Breast epithelium (tissue), 4 donors: Measurements from ENCODE around the gene IMMT. TPM values are rescaled to one million over a fixed set of nuclear protein-coding genes. Genes with fewer than 3 reads are reported as not detected.

Source experiments
- DNase-seq, 2 donors: peaks; one replicate each; pipeline ENCODE4 v3.0.0-alpha.2; 2019; ENCODE audit warnings: low spot score in 2 of 2
- H3K27ac ChIP-seq, 2 donors: fragments of 200-600 bp; sonication (generic) in 1 of 2; one replicate each; pipeline ENCODE4 v1.5.1; 2016 to 2019; ENCODE audit warnings: mild to moderate bottlenecking in 1 of 2
- H3K27me3 ChIP-seq, 2 donors: fragments of 200-600 bp; sonication (generic) in 1 of 2; one replicate each; pipeline versions ENCODE4 v1.5.1 to v1.6.0; 2017 to 2019; ENCODE audit warnings: control low read depth in 1 of 2, mild to moderate bottlenecking in 1 of 2
- H3K36me3 ChIP-seq: fragments of 200-600 bp; one replicate; pipeline ENCODE4 v1.5.1; 2019
- H3K4me1 ChIP-seq, 2 donors: fragments of 200-600 bp; sonication (generic); one replicate each; pipeline ENCODE4 v1.5.1; 2016 to 2019; ENCODE audit warnings: control low read depth in 1 of 2
- H3K4me3 ChIP-seq, 3 donors: fragments of 200-600 bp; sonication (generic); 1 replicate in 2 of 3; 2 replicates in 1 of 3; pipeline ENCODE4 v1.5.1; 2016 to 2019; ENCODE audit warnings: mild to moderate bottlenecking in 3 of 3, moderate library complexity in 2 of 3
- H3K9me3 ChIP-seq, 2 donors: fragments of 200-600 bp; sonication (generic) in 1 of 2; one replicate each; pipeline ENCODE4 v1.5.1; 2016 to 2019; ENCODE audit warnings: control low read depth in 1 of 2
- POLR2A ChIP-seq: fragments of 450-650 bp; IDR thresholded peaks from one replicate; pipeline ENCODE4 v1.6.1; 2016; ENCODE audit warnings: antibody characterized with exemption, mild to moderate bottlenecking, moderate library complexity
- POLR2AphosphoS5 ChIP-seq, 3 donors: sonication (generic); formaldehyde crosslinking; IDR thresholded peaks; one replicate each; pipeline ENCODE4 v1.6.1; 2017; ENCODE audit warnings: antibody characterized with exemption in 3 of 3
- intact Hi-C: fragments of 100-400 bp; cut with DNase I; formaldehyde crosslinking; loops from one replicate; pipeline ENCODE4 v1.15.1; 2023; ENCODE audit warnings: low total_unique reads
- total RNA-seq, 3 donors: library from RNA; depleted of rRNA; stranded (reverse); fragments of >200 nt; gene quantifications; one replicate each; pipeline ENCODE4 v1.1.0, GENCODE V29; 2016
- TF ChIP-seq, protein P1 (sequence below), 3 donors: fragments of 450-650 bp; IDR thresholded peaks; one replicate each; pipeline ENCODE4 v1.5.1; 2016 to 2017; ENCODE audit warnings: antibody characterized with exemption in 3 of 3, mild to moderate bottlenecking in 3 of 3, moderate library complexity in 3 of 3

Gene IMMT
- total RNA-seq, 3 donors from 2014 or later = 44.8 to 56.1 (median 48.2) TPM

DNA sequence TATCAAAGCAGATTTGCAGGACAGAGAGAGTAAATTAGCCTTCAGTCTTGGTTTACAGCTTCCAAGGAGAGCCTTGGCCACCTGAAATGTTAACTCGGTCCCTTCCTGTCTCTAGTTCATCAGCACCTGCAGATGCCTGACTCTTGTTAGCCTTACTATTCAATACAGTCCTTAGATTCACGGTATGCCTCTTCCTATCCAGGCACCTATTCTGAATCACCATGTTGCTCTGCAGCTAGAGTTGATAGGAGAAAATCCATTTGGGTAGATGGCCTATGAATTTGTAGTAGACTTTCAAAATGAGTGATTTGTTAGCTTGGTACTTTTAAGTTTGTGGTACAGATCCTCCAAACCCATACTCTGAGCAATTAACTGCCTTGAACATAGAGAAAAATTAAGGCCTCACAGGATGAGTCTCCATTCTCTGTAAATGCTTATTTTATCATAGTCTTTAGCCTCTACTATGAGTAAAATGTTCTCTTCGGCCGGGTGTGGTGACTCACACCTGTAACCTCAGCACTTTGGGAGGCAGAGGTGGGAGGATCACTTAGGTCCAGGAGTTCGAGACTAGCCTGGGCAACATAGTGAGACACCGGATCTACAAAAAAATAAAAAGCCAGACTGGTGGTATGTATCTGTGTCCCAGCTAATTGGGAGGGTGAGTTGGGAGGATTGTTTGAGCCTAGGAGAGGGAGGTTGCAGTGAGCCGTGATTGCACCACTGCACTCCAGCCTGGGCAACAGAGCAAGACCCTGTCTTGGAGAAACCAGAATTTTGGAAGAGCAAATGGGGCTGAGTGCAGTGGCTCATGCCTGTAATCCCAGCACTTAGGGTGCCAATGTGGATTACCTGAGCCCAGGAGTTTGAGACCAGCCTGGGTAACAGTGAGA, 56.3 kb downstream of the IMMT start:
- H3K4me1 ChIP-seq = no peaks in the 10 kb centered on the region
- no peak for DNase-seq
- peaks cover 23% of the 10 kb centered on the region for H3K36me3 ChIP-seq
- no peaks in the 10 kb centered on the region for H3K9me3 ChIP-seq
- H3K27me3 ChIP-seq = no peaks in the 10 kb centered on the region
- H3K27ac ChIP-seq = no peak overlapping the region
- no peak overlapping the region for H3K4me3 ChIP-seq
- intact Hi-C loops = no loop called here
- no peak for TF ChIP-seq POLR2AphosphoS5 (IDR thresholded peaks at IDR 0.05)
- no peak for TF ChIP-seq POLR2A
- TF ChIP-seq, protein P1, sequence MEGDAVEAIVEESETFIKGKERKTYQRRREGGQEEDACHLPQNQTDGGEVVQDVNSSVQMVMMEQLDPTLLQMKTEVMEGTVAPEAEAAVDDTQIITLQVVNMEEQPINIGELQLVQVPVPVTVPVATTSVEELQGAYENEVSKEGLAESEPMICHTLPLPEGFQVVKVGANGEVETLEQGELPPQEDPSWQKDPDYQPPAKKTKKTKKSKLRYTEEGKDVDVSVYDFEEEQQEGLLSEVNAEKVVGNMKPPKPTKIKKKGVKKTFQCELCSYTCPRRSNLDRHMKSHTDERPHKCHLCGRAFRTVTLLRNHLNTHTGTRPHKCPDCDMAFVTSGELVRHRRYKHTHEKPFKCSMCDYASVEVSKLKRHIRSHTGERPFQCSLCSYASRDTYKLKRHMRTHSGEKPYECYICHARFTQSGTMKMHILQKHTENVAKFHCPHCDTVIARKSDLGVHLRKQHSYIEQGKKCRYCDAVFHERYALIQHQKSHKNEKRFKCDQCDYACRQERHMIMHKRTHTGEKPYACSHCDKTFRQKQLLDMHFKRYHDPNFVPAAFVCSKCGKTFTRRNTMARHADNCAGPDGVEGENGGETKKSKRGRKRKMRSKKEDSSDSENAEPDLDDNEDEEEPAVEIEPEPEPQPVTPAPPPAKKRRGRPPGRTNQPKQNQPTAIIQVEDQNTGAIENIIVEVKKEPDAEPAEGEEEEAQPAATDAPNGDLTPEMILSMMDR (IDR thresholded peaks at IDR 0.05) = no peak

DNA sequence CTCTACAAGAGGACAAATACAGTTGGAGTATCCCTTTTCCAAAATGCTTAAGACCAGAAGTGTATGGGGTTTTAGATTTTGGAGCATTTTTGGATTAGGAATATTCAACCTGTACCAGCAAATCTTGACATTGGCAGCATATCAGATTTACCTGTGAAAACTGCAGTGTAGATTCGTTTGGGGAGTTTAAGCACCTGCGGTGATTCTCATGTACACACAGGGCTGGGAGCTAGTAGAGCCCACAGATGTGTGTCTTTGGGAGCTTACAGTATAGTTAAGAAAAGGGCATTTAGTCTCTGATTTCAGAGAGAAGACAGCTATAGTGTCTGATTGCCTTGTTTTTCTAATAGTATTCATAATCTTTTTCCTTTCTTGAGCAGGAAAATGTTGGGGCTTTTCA, 59.1 kb downstream of the IMMT start:
- Histone ChIP-seq H3K4me3 (no peak overlapping the region), H3K27ac (no peak overlapping the region), H3K36me3 (peaks cover 30% of the 10 kb centered on the region), H3K9me3 (no peaks in the 10 kb centered on the region), H3K4me1 (no peaks in the 10 kb centered on the region), H3K27me3 (no peaks in the 10 kb centered on the region)
- intact Hi-C loops = no loop called here
- no peak for DNase-seq
- TF ChIP-seq POLR2AphosphoS5 (IDR thresholded peaks at IDR 0.05) (no peak), POLR2A (no peak)
- TF ChIP-seq, protein P1 (IDR thresholded peaks at IDR 0.05) = no peak

DNA sequence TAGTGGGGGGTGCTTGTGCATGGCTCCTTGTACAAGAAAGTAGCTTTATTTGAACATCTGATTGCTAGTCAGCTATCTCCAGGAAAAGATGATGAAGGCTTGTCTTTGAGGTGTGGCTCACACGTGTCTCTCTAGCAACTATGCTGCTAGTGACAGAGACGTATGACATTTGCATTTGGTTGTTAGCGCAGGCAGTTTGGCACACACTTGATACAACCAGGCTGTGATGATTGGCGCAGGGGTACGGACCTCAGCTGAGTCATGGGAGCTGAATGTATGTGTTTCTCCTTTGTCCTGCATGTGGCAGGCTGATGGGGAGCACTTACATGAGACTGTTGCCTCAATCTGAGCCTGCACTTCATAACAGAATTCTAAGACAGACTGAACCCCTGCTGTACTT, 59.6 kb downstream of the IMMT start:
- H3K27me3 ChIP-seq = no peaks in the 10 kb centered on the region
- H3K36me3 ChIP-seq = peaks cover 30% of the 10 kb centered on the region
- H3K9me3 ChIP-seq = no peaks in the 10 kb centered on the region
- H3K27ac ChIP-seq = no peak overlapping the region
- DNase-seq = no peak
- H3K4me3 ChIP-seq = no peak overlapping the region
- intact Hi-C loops = no loop called here
- TF ChIP-seq POLR2AphosphoS5 (IDR thresholded peaks at IDR 0.05) (no peak), POLR2A (no peak)
- TF ChIP-seq, protein P1 (IDR thresholded peaks at IDR 0.05) = no peak
- H3K4me1 ChIP-seq = no peaks in the 10 kb centered on the region

DNA sequence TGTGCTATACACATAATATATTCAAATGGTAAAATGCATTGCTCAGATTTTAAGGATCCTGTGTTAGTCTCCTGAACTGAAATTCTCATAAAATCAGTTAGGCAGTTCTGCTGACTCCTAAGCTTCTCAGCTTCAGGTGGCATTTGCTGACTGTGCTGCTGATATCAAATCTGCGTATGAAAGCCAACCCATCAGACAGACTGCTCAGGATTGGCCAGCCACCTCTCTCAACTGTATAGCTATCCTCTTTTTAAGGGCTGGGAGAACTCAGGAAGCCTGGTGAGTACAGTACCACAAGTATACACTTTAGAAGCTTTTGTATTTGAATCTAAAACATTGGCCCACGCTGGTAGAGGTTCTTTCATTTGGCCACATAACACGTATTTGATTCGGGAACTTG, 60.6 kb downstream of the IMMT start:
- no peaks in the 10 kb centered on the region for H3K27me3 ChIP-seq
- no peaks in the 10 kb centered on the region for H3K9me3 ChIP-seq
- no peaks in the 10 kb centered on the region for H3K4me1 ChIP-seq
- no peak for TF ChIP-seq POLR2A
- TF ChIP-seq POLR2AphosphoS5 (IDR thresholded peaks at IDR 0.05) = no peak
- TF ChIP-seq, protein P1 (IDR thresholded peaks at IDR 0.05) = no peak
- intact Hi-C loops = no loop called here
- H3K27ac ChIP-seq = no peak overlapping the region
- H3K4me3 ChIP-seq = no peak overlapping the region
- H3K36me3 ChIP-seq = peaks cover 30% of the 10 kb centered on the region
- DNase-seq = no peak

DNA sequence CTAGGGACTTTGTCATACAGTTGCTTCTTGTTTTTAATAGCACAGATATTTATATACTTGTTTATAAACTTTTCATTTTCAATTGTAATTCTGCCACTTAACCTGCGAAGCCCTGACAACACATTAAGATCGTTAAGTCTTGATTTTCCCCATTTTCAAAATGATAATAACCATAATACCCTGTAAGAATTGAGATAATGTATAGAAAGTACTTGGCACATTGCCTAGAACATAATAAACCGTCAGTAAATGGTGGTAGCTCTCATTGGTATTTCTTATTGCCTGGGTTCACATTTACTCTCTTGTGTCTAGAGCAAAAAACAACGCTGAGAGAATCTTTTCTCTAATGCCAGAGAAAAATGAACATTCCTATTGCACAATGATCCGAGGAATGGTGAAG, 70.6 kb downstream of the IMMT start:
- H3K4me3 ChIP-seq = no peak overlapping the region
- no peaks in the 10 kb centered on the region for H3K4me1 ChIP-seq
- no peak overlapping the region for H3K27ac ChIP-seq
- no peak for TF ChIP-seq POLR2AphosphoS5 (IDR thresholded peaks at IDR 0.05)
- TF ChIP-seq POLR2A = no peak
- TF ChIP-seq, protein P1 (IDR thresholded peaks at IDR 0.05) = no peak
- no peak for DNase-seq
- intact Hi-C loops = no loop called here
- H3K27me3 ChIP-seq = no peaks in the 10 kb centered on the region
- peaks cover 14% of the 10 kb centered on the region for H3K36me3 ChIP-seq
- H3K9me3 ChIP-seq = no peaks in the 10 kb centered on the region
